Measurements from ENCODE around the gene ADCYAP1. TPM values are rescaled to one million over a fixed set of nuclear protein-coding genes. Genes with fewer than 3 reads are reported as not detected.

The ADCYAP1 gene
- total RNA-seq, 1 experiment from 2014 or later = not detected

- Mint-ChIP-seq H3K4me3 (ENCODE audit: unreplicated experiment) (no peak overlapping the region), H3K9me3 (ENCODE audit: unreplicated experiment) (peaks cover 18% of the 10 kb centered on the region), H3K27ac (ENCODE audit: low read depth, unreplicated experiment) (no peak overlapping the region), H3K36me3 (ENCODE audit: insufficient read depth, unreplicated experiment) (no peaks in the 10 kb centered on the region), H3K27me3 (ENCODE audit: insufficient read depth, unreplicated experiment) (peaks cover 23% of the 10 kb centered on the region), H3K4me1 (ENCODE audit: insufficient read depth, unreplicated experiment) (no peaks in the 10 kb centered on the region)
- POLR2A ChIA-PET = no interaction called here
- no TSS peak for BruUV-seq (replicated peaks)
- CTCF ChIA-PET = interaction anchor here (0.5 to 0.7 kb wide), 2 partner anchors 16 to 1186 kb away, joined by 3 to 4 read pairs; no protein-coding TSS in a partner anchor
- no peak for DNase-seq (ENCODE audit: unreplicated experiment)
- intact Hi-C loops (cut with micrococcal nuclease) = no loop called here
- TF ChIP-seq, protein P1, sequence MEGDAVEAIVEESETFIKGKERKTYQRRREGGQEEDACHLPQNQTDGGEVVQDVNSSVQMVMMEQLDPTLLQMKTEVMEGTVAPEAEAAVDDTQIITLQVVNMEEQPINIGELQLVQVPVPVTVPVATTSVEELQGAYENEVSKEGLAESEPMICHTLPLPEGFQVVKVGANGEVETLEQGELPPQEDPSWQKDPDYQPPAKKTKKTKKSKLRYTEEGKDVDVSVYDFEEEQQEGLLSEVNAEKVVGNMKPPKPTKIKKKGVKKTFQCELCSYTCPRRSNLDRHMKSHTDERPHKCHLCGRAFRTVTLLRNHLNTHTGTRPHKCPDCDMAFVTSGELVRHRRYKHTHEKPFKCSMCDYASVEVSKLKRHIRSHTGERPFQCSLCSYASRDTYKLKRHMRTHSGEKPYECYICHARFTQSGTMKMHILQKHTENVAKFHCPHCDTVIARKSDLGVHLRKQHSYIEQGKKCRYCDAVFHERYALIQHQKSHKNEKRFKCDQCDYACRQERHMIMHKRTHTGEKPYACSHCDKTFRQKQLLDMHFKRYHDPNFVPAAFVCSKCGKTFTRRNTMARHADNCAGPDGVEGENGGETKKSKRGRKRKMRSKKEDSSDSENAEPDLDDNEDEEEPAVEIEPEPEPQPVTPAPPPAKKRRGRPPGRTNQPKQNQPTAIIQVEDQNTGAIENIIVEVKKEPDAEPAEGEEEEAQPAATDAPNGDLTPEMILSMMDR (IDR thresholded peaks at IDR 0.05; ENCODE audit: unreplicated experiment) = no peak
Measured at GRCh38 chr18:919078-919477, 14.4 kb downstream of the ADCYAP1 start.

GRCh38 chr18:923144-923866 is 18.6 kb downstream of the ADCYAP1 start:
- intact Hi-C loops (cut with micrococcal nuclease) = no loop called here
- H3K27ac Mint-ChIP-seq (ENCODE audit: low read depth, unreplicated experiment) = no peak overlapping the region
- no peak overlapping the region for H3K4me3 Mint-ChIP-seq (ENCODE audit: unreplicated experiment)

GRCh38 chr18:924987-925386 is 20.3 kb downstream of the ADCYAP1 start:
- no peak for DNase-seq (ENCODE audit: unreplicated experiment)
- H3K4me3 Mint-ChIP-seq (ENCODE audit: unreplicated experiment) = no peak overlapping the region
- H3K9me3 Mint-ChIP-seq (ENCODE audit: unreplicated experiment) = no peaks in the 10 kb centered on the region
- H3K27me3 Mint-ChIP-seq (ENCODE audit: insufficient read depth, unreplicated experiment) = no peaks in the 10 kb centered on the region
- no peak overlapping the region for H3K27ac Mint-ChIP-seq (ENCODE audit: low read depth, unreplicated experiment)
- ChIA-PET CTCF (interaction anchor here (0.7 to 1.6 kb wide), 3 partner anchors 18 to 36 kb away, joined by 3 to 4 read pairs (median 4); no protein-coding TSS in a partner anchor), POLR2A (no interaction called here)
- BruUV-seq (replicated peaks) = no TSS peak
- H3K36me3 Mint-ChIP-seq (ENCODE audit: insufficient read depth, unreplicated experiment) = peaks cover 7% of the 10 kb centered on the region
- H3K4me1 Mint-ChIP-seq (ENCODE audit: insufficient read depth, unreplicated experiment) = no peaks in the 10 kb centered on the region
- intact Hi-C loops (cut with micrococcal nuclease) = no loop called here
- TF ChIP-seq, protein P1 (IDR thresholded peaks at IDR 0.05; ENCODE audit: unreplicated experiment) = no peak

More at GRCh38 chr18:923144-923866, 18.6 kb downstream of the ADCYAP1 start:
- BruUV-seq (replicated peaks) = no TSS peak
- CTCF ChIA-PET = interaction anchor here (0.5 kb wide), 1 partner anchor 39 kb away, joined by 3 read pairs; no protein-coding TSS in a partner anchor
- no peak for DNase-seq (ENCODE audit: unreplicated experiment)
- TF ChIP-seq, protein P1 (IDR thresholded peaks at IDR 0.05; ENCODE audit: unreplicated experiment) = no peak
- H3K9me3 Mint-ChIP-seq (ENCODE audit: unreplicated experiment) = peaks cover 7% of the 10 kb centered on the region
- peaks cover 7% of the 10 kb centered on the region for H3K36me3 Mint-ChIP-seq (ENCODE audit: insufficient read depth, unreplicated experiment)
- H3K27me3 Mint-ChIP-seq (ENCODE audit: insufficient read depth, unreplicated experiment) = peaks cover 6% of the 10 kb centered on the region
- POLR2A ChIA-PET = no interaction called here
- no peaks in the 10 kb centered on the region for H3K4me1 Mint-ChIP-seq (ENCODE audit: insufficient read depth, unreplicated experiment)

DNA sequence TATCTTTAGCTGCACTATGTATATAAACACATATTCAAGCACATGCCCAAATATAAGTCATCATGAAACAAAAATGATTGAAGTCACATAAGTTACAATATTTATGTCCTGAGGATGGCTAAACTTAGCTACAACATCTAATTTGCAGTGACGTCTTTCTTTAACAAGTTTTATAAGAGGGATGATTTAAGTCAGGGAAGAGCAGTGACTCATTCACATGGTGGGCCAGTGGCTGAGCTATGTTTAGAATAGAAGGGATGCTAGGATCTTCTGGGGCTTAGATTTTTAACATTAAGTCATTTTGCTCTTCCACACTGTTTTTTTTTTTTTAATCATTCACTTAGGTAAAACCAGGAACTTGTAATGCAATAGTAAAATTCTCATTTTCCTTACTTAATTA is 22.3 kb downstream of the ADCYAP1 start:
- DNase-seq (ENCODE audit: unreplicated experiment) = no peak
- no peaks in the 10 kb centered on the region for H3K27me3 Mint-ChIP-seq (ENCODE audit: insufficient read depth, unreplicated experiment)
- POLR2A ChIA-PET = no interaction called here
- intact Hi-C loops (cut with micrococcal nuclease) = no loop called here
- no peaks in the 10 kb centered on the region for H3K9me3 Mint-ChIP-seq (ENCODE audit: unreplicated experiment)
- TF ChIP-seq, protein P1 (IDR thresholded peaks at IDR 0.05; ENCODE audit: unreplicated experiment) = no peak
- BruUV-seq (replicated peaks) = no TSS peak
- H3K4me3 Mint-ChIP-seq (ENCODE audit: unreplicated experiment) = no peak overlapping the region
- H3K27ac Mint-ChIP-seq (ENCODE audit: low read depth, unreplicated experiment) = no peak overlapping the region
- H3K36me3 Mint-ChIP-seq (ENCODE audit: insufficient read depth, unreplicated experiment) = peaks cover 7% of the 10 kb centered on the region
- CTCF ChIA-PET = interaction anchor here (0.6 to 1.6 kb wide), 6 partner anchors 16 to 969 kb away, joined by 3 to 4 read pairs (median 3); no protein-coding TSS in a partner anchor
- no peaks in the 10 kb centered on the region for H3K4me1 Mint-ChIP-seq (ENCODE audit: insufficient read depth, unreplicated experiment)

Measured in MCF 10A (cell line).